ENCODE measurements around the gene REPS2.

REPS2 gene

DNA sequence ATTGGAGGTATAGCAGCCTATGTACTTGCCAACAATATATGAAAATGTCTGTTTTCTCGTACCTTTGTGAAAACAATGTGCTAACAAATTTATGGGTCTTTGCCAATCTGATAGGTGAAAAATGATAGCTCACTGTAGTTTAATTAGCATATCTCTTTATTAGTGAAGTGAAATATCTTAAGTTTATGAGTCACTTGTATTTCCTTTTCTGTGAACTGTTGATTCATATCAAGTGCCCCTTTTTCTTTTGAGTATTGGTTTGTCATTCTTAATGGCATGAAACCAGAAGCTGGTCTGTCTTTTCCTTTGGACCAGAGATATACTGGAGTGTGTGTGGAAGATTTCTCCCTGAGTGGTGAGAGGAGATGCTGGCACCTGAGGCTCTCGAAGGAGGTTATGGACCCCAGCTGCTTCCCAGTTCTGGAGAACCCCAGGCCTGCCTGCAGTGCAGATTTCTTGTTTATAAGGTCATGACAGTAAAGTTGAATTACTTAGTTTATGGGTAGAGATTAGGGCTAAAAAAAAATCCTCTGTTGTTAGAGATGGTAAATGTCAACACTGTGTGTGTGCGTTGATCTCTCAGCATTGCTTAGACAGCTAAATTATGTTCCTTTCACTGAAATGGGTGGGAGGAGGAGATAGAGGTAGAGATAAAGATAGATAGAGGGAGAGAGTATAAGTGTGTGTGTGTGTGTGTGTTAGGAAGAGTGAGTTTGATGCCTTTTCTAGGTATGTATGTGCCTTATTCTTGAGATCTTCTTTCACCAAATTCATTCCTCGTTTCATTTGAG lies 89.9 kb downstream of the REPS2 start:
- H3K36me3 ChIP-seq (ENCODE audit: control insufficient read depth in 1 of 2, insufficient read depth in 2 of 2, low read length in 2 of 2) = no peaks in the 10 kb centered on the region
- no peak overlapping the region for H3K18ac ChIP-seq (ENCODE audit: low read length)
- no peak overlapping the region for H4K91ac ChIP-seq (ENCODE audit: low read depth, low read length)
- no peak for DNase-seq
- H3K4me3 ChIP-seq (ENCODE audit: low read depth, low read length) = no peak overlapping the region
- H2AK5ac ChIP-seq (ENCODE audit: low read length) = no peak overlapping the region
- no peak overlapping the region for H2BK5ac ChIP-seq (ENCODE audit: low read depth, low read length, poor library complexity)
- H3K9ac ChIP-seq (ENCODE audit: low read length) = no peak overlapping the region
- H2AFZ ChIP-seq (ENCODE audit: insufficient read depth, low read length, poor library complexity) = no peak overlapping the region
- no peaks in the 10 kb centered on the region for H3K27me3 ChIP-seq (ENCODE audit: insufficient read depth, low read length)
- no peak overlapping the region for H3K27ac ChIP-seq (ENCODE audit: low read depth, low read length)
- no peaks in the 10 kb centered on the region for H3K79me2 ChIP-seq (ENCODE audit: control insufficient read depth, insufficient read depth, low read length, poor library complexity)
- no peak overlapping the region for H3K23ac ChIP-seq (ENCODE audit: low read length)
- H2BK12ac ChIP-seq (ENCODE audit: low read length) = no peak overlapping the region
- H2BK120ac ChIP-seq (ENCODE audit: insufficient read depth, low read length, poor library complexity) = no peak overlapping the region
- H3K79me1 ChIP-seq (ENCODE audit: low read length) = no peaks in the 10 kb centered on the region
- H3K4me2 ChIP-seq (ENCODE audit: low read length) = no peak overlapping the region
- no peak overlapping the region for H4K8ac ChIP-seq (ENCODE audit: low read depth, low read length)
- H3K14ac ChIP-seq (ENCODE audit: low read length) = no peak overlapping the region
- H3K9me3 ChIP-seq (ENCODE audit: insufficient read depth, low read depth, low read length) = no peaks in the 10 kb centered on the region
- no peak overlapping the region for H3K4ac ChIP-seq (ENCODE audit: low read depth, low read length)
- H4K12ac ChIP-seq (ENCODE audit: low read depth, low read length) = no peak overlapping the region
- WGBS (ENCODE audit: extremely low coverage, insufficient coverage, insufficient read length) = no CpG with 5 or more reads among the region's 4 CpGs
- no peaks in the 10 kb centered on the region for H3K4me1 ChIP-seq (ENCODE audit: control insufficient read depth in 1 of 2, insufficient read depth in 2 of 2, low read length in 2 of 2)

DNA sequence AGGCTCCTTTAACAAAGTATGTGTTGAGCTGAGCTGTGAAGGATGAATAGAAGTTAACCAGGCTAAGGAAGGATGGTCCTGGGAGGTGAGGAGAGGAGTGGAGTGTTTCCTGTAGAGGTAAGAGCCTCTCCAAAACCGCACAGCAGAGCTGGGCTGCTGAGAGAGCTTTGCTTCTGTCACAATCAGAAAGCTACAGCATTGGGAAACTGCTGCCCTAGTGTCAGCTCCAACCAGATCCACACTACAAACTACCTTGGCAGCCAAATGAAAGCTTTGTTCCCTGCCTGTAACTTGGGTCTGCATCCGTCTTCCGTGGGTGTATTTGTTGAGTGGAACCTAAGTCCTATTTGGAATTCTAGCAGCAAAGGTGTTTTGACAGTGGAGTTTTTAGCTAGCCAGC lies 91.8 kb downstream of the REPS2 start:
- Histone ChIP-seq H3K36me3 (ENCODE audit: control insufficient read depth in 1 of 2, insufficient read depth in 2 of 2, low read length in 2 of 2) (no peaks in the 10 kb centered on the region), H3K23ac (ENCODE audit: low read length) (no peak overlapping the region), H2AK5ac (ENCODE audit: low read length) (no peak overlapping the region), H2BK12ac (ENCODE audit: low read length) (no peak overlapping the region), H3K79me1 (ENCODE audit: low read length) (no peaks in the 10 kb centered on the region), H4K8ac (ENCODE audit: low read depth, low read length) (no peak overlapping the region), H3K9me3 (ENCODE audit: insufficient read depth, low read depth, low read length) (no peaks in the 10 kb centered on the region), H2AFZ (ENCODE audit: insufficient read depth, low read length, poor library complexity) (no peak overlapping the region), H3K14ac (ENCODE audit: low read length) (no peak overlapping the region), H2BK120ac (ENCODE audit: insufficient read depth, low read length, poor library complexity) (no peak overlapping the region), H3K9ac (ENCODE audit: low read length) (no peak overlapping the region), H3K27me3 (ENCODE audit: insufficient read depth, low read length) (no peaks in the 10 kb centered on the region), H3K4me3 (ENCODE audit: low read depth, low read length) (no peak overlapping the region), H4K91ac (ENCODE audit: low read depth, low read length) (no peak overlapping the region), H2BK5ac (ENCODE audit: low read depth, low read length, poor library complexity) (no peak overlapping the region), H3K4me1 (ENCODE audit: control insufficient read depth in 1 of 2, insufficient read depth in 2 of 2, low read length in 2 of 2) (no peaks in the 10 kb centered on the region), H3K4ac (ENCODE audit: low read depth, low read length) (no peak overlapping the region), H3K79me2 (ENCODE audit: control insufficient read depth, insufficient read depth, low read length, poor library complexity) (no peaks in the 10 kb centered on the region), H4K12ac (ENCODE audit: low read depth, low read length) (no peak overlapping the region), H3K27ac (ENCODE audit: low read depth, low read length) (no peak overlapping the region), H3K18ac (ENCODE audit: low read length) (no peak overlapping the region), H3K4me2 (ENCODE audit: low read length) (no peak overlapping the region)
- no peak for DNase-seq
- WGBS (ENCODE audit: extremely low coverage, insufficient coverage, insufficient read length) = no CpG with 5 or more reads among the region's 3 CpGs

DNA sequence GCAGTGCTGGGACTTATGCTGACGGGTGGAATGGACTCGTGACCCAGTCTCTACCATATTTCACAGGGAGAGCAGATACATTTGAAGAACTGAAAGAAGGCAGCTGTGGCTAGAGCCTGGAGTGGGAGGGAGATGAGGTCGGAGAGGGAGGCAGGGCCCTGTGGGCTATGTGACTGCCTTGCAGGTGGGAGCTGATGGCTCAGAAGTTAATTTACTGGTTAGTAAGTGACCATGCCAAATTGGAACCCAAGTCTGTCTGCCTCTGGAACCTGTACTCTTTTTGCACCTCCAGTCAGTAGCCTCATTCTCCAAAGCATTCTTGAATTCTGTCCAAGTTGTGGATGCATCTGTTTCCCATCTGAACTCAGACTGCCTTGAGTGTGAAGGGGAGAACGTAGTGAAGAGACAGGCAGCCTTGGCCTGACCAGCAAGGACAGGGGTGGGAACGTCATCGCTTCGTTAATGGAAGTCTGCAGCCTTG lies 92.3 kb downstream of the REPS2 start:
- no peaks in the 10 kb centered on the region for H3K9me3 ChIP-seq (ENCODE audit: insufficient read depth, low read depth, low read length)
- H4K91ac ChIP-seq (ENCODE audit: low read depth, low read length) = no peak overlapping the region
- no peak overlapping the region for H3K9ac ChIP-seq (ENCODE audit: low read length)
- H3K18ac ChIP-seq (ENCODE audit: low read length) = no peak overlapping the region
- no peaks in the 10 kb centered on the region for H3K27me3 ChIP-seq (ENCODE audit: insufficient read depth, low read length)
- H3K79me1 ChIP-seq (ENCODE audit: low read length) = no peaks in the 10 kb centered on the region
- no peaks in the 10 kb centered on the region for H3K79me2 ChIP-seq (ENCODE audit: control insufficient read depth, insufficient read depth, low read length, poor library complexity)
- H4K12ac ChIP-seq (ENCODE audit: low read depth, low read length) = no peak overlapping the region
- no peak overlapping the region for H3K14ac ChIP-seq (ENCODE audit: low read length)
- WGBS (ENCODE audit: extremely low coverage, insufficient coverage, insufficient read length) = no CpG with 5 or more reads among the region's 7 CpGs
- H3K4me3 ChIP-seq (ENCODE audit: low read depth, low read length) = no peak overlapping the region
- H2AK5ac ChIP-seq (ENCODE audit: low read length) = no peak overlapping the region
- H3K36me3 ChIP-seq (ENCODE audit: control insufficient read depth in 1 of 2, insufficient read depth in 2 of 2, low read length in 2 of 2) = no peaks in the 10 kb centered on the region
- no peak overlapping the region for H4K8ac ChIP-seq (ENCODE audit: low read depth, low read length)
- no peak overlapping the region for H2BK5ac ChIP-seq (ENCODE audit: low read depth, low read length, poor library complexity)
- no peak overlapping the region for H3K27ac ChIP-seq (ENCODE audit: low read depth, low read length)
- no peak for DNase-seq
- no peak overlapping the region for H2BK120ac ChIP-seq (ENCODE audit: insufficient read depth, low read length, poor library complexity)
- H2BK12ac ChIP-seq (ENCODE audit: low read length) = no peak overlapping the region
- H3K4ac ChIP-seq (ENCODE audit: low read depth, low read length) = no peak overlapping the region
- H3K4me1 ChIP-seq (ENCODE audit: control insufficient read depth in 1 of 2, insufficient read depth in 2 of 2, low read length in 2 of 2) = no peaks in the 10 kb centered on the region
- H2AFZ ChIP-seq (ENCODE audit: insufficient read depth, low read length, poor library complexity) = no peak overlapping the region
- H3K4me2 ChIP-seq (ENCODE audit: low read length) = no peak overlapping the region
- no peak overlapping the region for H3K23ac ChIP-seq (ENCODE audit: low read length)

DNA sequence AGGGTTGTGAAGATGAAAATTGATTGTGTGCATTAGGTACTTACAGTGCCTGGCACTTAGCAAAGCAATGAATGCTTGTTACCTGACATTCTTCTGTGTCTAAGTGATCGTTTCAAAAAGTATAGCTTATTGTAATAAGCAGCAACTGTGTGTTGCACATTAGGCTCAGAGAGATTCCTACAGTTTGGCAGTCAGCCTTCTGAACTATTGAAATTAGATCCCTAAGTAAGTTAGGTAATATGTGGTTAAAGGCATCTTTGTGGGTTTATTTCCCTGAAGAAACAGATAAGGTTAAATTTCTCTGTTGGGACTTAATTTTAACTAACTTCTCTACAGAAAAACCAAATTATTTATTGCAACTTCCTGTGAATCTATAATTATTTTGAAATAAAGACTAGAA lies 93.4 kb downstream of the REPS2 start:
- Histone ChIP-seq H3K27me3 (ENCODE audit: insufficient read depth, low read length) (no peaks in the 10 kb centered on the region), H3K18ac (ENCODE audit: low read length) (no peak overlapping the region), H2AFZ (ENCODE audit: insufficient read depth, low read length, poor library complexity) (no peak overlapping the region), H3K9ac (ENCODE audit: low read length) (no peak overlapping the region), H3K4me2 (ENCODE audit: low read length) (no peak overlapping the region), H3K4me3 (ENCODE audit: low read depth, low read length) (no peak overlapping the region), H2AK5ac (ENCODE audit: low read length) (no peak overlapping the region), H3K79me1 (ENCODE audit: low read length) (no peaks in the 10 kb centered on the region), H4K12ac (ENCODE audit: low read depth, low read length) (no peak overlapping the region), H3K4ac (ENCODE audit: low read depth, low read length) (no peak overlapping the region), H3K9me3 (ENCODE audit: insufficient read depth, low read depth, low read length) (no peaks in the 10 kb centered on the region), H3K79me2 (ENCODE audit: control insufficient read depth, insufficient read depth, low read length, poor library complexity) (no peaks in the 10 kb centered on the region), H2BK120ac (ENCODE audit: insufficient read depth, low read length, poor library complexity) (no peak overlapping the region), H4K91ac (ENCODE audit: low read depth, low read length) (no peak overlapping the region), H3K4me1 (ENCODE audit: control insufficient read depth in 1 of 2, insufficient read depth in 2 of 2, low read length in 2 of 2) (no peaks in the 10 kb centered on the region), H4K8ac (ENCODE audit: low read depth, low read length) (no peak overlapping the region), H3K14ac (ENCODE audit: low read length) (no peak overlapping the region), H3K27ac (ENCODE audit: low read depth, low read length) (no peak overlapping the region), H3K36me3 (ENCODE audit: control insufficient read depth in 1 of 2, insufficient read depth in 2 of 2, low read length in 2 of 2) (no peaks in the 10 kb centered on the region), H2BK12ac (ENCODE audit: low read length) (no peak overlapping the region), H3K23ac (ENCODE audit: low read length) (no peak overlapping the region), H2BK5ac (ENCODE audit: low read depth, low read length, poor library complexity) (no peak overlapping the region)
- no CpG with 5 or more reads among the region's 1 CpG for WGBS (ENCODE audit: extremely low coverage, insufficient coverage, insufficient read length)
- DNase-seq = no peak

Data from trophoblast cell (in vitro differentiated cells and primary cell).